Right lobe of liver (tissue), 4 donors: ENCODE data around the gene IPPK.

Experiments used
- CTCF ChIP-seq, 4 donors: fragments of 200-600 bp in 3 of 4; fragments of 450-650 bp in 1 of 4; IDR thresholded peaks; one replicate each; pipeline versions ENCODE4 v1.5.1 to v1.8.0; 2016 to 2022; ENCODE audit warnings: antibody characterized with exemption in 4 of 4, mild to moderate bottlenecking in 2 of 4
- POLR2A ChIP-seq: fragments of 450-650 bp; IDR thresholded peaks from one replicate; pipeline ENCODE4 v1.6.1; 2017; ENCODE audit warnings: antibody characterized with exemption, mild to moderate bottlenecking
- donor health status: DM: no; HTN: no; CAD: no.
- donor health status: DM: no; HTN: no; CAD: no.
- donor health status: DM: no; HTN: yes; CAD: no.

DNA sequence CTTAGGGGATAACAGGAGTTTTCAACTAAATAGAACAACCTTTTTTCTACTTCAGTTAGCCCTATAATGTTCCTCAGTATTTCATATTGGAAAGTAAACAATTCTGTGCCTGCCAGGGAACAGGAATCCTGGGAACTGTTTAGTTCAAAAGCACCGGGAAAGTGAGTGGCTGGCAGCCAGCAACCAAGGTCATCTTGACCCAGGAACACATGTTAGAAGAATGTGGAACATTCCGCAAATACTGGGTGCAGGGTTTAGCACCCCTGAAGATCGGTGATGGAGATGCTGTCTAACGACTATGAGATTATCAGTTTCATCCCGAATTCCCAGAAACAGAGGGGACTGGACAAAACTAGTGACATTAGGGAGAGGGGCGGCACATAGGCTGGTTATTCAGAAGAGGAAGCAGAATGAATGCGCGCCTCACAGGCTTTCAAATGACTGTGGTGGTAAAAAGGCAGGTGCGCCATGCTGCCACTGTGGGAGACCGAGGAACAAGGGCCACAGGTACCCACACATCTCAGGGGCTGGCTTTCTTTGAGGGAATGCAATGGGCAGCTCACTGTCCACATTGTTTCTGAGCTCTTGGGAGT lies 51.2 kb downstream of the IPPK start:
- TF ChIP-seq CTCF (IDR thresholded peaks at IDR 0.05) (no peak), POLR2A (no peak)
